Measurements from ENCODE around the gene APOL4.
"Not testable (repeated sequence)": the region's sequence is repeated elsewhere in the genome, so short reads cannot be mapped to it uniquely, and the experiment has no call there.

Gene APOL4

DNA sequence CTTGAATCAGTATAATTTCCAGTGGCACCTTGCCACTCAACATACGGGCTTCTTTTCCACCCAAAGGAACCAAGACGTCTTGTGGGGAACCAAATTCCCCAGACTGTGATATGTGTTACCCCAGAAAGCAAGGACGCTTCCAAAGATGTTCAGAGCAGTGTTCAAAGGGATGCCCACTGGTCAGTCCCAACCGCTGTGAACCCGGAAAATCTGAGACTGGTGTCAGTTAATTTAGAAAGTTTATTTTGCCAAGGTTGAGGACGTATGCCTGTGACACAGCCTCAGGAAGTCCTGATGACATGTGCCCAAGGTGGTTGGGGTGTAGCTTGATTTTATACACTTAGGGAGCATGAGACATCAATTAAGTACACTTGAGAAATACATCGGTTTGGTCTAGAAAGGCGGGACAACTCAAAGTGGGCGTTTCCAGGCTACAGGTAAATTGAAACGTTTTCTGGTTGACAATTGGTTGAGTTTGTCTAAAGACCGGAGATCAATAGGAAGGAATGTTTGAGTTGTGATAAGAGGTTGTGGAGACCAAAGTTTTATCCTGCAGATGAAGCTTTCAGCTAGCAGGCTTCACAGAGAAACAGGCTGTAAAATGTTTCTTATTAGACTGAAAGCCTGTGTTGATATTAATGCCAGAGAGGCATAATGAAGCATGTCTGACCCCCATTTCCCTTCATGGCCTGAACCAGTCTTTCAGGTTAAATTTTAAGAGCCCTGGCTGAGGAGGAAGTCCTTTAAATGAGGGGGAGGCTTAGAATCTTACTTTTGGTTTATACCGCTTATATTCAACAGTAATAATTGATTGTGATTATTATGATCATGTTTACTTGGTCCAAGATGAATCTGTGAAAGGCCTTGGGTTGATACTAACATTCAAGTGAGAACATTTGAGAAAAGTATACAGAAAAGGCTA lies 47.8 kb downstream of the APOL4 start:
- DNase-seq (ENCODE audit: low read depth) = no peak

DNA sequence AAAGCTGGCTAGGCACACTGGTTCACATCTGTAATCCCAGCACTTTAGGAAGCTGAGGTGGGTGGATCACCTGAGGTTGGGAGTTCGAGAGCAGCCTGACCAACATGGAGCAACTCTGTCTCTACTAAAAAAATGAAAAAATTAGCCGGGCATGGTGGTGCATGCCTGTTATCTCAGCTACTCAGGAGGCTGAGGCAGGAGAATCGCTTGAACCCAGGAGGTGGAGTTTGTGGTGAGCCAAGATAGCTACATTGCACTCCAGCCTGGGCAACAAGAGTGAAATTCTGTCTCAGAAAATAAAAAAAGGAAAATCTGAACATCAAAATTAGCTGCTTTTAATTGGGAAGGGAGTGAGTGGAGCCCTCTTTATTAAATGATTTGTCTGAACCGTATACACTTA lies 48.8 kb downstream of the APOL4 start:
- DNase-seq (ENCODE audit: low read depth) = not testable (repeated sequence)

GRCh38 chr22:36152088-36152487 lies 49.5 kb downstream of the APOL4 start:
- DNase-seq (ENCODE audit: low read depth) = no peak

- DNase-seq (ENCODE audit: low read depth) = no peak
Observed at GRCh38 chr22:36151006-36151595, 50.5 kb downstream of the APOL4 start.

- DNase-seq (ENCODE audit: low read depth) = no peak
Observed at GRCh38 chr22:36149441-36149840, 52.2 kb downstream of the APOL4 start.

DNA sequence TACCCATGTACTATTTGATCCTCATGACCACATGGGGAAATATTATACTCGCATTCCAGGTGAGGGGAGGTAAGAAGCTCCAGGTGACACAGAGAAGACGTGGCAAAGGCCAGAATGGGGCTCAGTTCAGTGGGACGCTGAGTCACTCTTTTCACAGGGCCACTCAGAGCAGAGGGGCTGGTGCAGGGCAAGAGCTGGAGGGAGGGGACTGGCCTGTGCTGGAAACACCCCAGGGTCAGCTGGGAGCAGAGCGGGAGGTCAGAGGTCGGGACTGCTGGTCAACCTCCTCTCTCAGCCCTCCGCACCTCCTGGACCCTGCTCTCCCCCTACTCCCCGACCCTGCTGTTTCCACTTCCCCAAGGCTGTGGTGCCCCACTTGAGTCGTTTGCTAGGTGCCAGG lies 53.2 kb downstream of the APOL4 start:
- no peak for DNase-seq (ENCODE audit: low read depth)

DNA sequence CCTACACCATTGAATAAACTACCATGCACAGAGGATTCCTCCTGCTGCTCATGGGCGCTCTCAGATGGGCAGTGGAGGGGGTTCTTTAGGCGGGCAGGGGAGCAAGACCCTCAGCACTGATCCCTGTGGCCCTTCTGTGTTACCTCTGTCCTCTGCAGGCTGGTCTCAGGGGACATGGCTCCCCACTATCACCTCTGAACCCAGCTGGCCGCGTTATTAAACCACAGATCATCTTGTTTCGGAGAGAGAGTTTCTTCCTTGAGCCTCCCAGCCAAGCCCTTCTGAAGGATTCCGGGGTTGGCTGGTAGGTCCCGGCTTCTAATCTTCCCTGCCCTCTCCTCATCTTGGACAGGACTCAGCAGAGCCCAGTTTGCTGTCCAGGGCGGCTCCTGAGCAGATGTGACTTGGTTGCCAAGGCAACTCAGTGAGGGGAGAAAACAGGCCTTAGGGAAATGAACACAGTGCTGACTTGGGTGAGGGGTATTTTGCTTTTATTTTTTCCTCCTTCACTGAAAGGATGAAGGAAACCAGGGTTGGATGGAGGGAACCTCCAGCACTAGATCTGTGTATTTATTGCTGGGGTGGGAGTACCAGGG lies 54.3 kb downstream of the APOL4 start:
- DNase-seq (ENCODE audit: low read depth) = no peak

GRCh38 chr22:36145881-36146280 lies 55.7 kb downstream of the APOL4 start:
- DNase-seq (ENCODE audit: low read depth) = no peak

GRCh38 chr22:36144886-36145541 lies 56.6 kb downstream of the APOL4 start:
- no peak for DNase-seq (ENCODE audit: low read depth)

GRCh38 chr22:36143956-36144355 lies 57.7 kb downstream of the APOL4 start:
- DNase-seq (ENCODE audit: low read depth) = no peak

GRCh38 chr22:36143066-36143815 lies 58.4 kb downstream of the APOL4 start:
- DNase-seq (ENCODE audit: low read depth) = no peak

- no peak for DNase-seq (ENCODE audit: low read depth)
Observed at GRCh38 chr22:36141481-36141880, 60.1 kb downstream of the APOL4 start.
